HG03103 (cell line): Measurements from ENCODE around the gene TBC1D13.
"Not testable (repeated sequence)": the region's sequence is repeated elsewhere in the genome, so short reads cannot be mapped to it uniquely, and the experiment has no call there.

Experiments used
- ATAC-seq: cut with Tn5 transposase; IDR thresholded peaks from one replicate; pipeline ENCODE4 v1.9.1; 2021; ENCODE audit warnings: low read depth; ENCODE audit not compliant: unreplicated experiment

TBC1D13 gene

DNA sequence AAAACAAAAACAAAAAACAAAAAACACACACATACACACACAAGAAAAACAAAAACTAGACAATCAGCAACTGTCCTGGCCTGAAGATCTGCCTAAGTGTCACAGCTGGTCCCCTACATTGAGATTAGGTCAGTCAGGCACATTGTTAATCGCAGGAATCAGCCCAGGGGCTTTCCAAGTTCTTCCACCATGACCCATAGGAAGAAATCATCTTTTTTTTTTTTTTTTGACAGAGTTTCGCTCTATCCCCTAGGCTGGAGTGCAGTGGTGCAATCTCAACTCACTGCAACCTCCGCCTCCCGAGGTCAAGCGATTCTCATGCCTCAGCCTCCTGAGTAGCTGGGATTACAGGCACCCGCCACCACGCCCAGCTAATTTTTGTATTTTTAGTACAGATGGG is 56.1 kb downstream of the TBC1D13 start:
- not testable (repeated sequence) for ATAC-seq

GRCh38 chr9:128845186-128845931 is 58.3 kb downstream of the TBC1D13 start:
- ATAC-seq: no peak

DNA sequence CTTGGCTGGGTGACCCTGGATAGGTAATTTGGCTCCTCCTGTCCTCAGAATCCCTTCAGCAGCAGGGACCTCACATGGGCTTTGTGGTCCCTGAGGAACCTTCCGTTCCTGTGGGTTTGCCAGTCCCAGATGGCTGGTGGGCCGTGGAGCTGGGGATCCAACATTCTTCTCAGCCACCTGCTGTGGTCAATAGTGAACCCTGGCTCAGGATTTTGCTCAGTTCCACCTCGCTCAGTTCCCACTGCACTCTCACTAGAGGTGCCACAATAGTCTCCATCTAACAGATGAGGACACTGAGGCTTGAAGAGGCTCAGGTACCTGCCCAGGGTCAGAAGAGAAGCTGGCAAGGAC is 59.6 kb downstream of the TBC1D13 start:
- no peak for ATAC-seq

- ATAC-seq: no peak
Observed at GRCh38 chr9:128847803-128848202, 60.8 kb downstream of the TBC1D13 start.

- not testable (repeated sequence) for ATAC-seq
Observed at GRCh38 chr9:128851024-128851423, 64.0 kb downstream of the TBC1D13 start.

DNA sequence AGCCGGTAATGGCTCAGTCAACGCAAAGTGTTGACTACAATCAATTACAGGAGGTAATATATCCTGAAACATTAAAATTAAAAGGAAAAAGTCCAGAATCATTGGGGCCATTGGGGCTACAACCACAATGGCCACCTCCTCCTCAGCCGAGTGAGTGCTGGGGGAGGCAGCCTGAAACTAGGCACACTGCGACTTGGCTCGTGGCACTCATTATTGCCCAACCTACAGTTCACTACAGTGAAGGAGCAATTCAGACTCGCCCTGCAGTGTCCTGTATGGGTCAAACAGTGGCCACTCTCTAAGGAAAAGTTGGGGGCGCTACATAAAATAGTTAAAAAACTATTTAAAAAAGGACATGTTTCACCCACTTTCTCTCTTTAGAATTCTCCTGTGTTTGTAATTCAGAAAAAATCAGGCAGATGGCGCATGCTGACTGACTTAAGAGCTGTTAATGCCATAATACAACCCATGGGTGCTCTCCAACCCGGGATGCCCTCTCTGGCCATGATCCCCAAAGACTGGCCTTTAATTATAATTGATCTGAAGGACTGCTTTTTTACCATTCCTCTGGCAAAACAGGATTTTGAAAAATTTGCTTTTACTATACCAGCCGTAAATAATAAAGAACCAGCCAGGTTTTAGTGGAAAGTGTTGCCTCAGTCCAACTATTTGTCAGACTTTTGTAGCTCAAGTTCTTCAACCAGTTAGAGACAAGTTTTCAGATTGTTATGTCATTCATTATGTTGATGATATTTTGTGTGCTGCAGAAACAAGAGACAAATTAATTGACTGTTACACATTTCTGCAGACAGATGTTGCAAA is 64.9 kb downstream of the TBC1D13 start:
- not testable (repeated sequence) for ATAC-seq

DNA sequence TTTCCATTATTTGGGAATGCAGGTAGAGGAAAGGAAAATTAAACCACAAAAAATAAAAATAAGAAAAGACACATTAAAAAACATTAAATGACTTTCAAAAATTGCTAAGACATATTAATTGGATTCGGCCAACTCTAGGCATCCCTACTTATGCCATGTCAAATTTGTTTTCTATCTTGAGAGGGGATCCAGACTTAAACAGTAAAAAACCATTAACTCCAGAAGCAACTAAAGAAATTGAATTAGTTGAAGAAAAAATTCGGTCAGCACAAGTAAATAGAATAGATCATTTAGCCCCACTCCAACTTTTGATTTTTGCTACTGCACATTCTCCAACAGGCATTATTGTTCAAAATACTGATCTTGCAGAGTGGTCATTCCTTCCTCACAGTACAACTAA is 65.6 kb downstream of the TBC1D13 start:
- not testable (repeated sequence) for ATAC-seq

- ATAC-seq: not testable (repeated sequence)
Observed at GRCh38 chr9:128854454-128854853, 67.4 kb downstream of the TBC1D13 start.

GRCh38 chr9:128858476-128858875 is 71.4 kb downstream of the TBC1D13 start:
- ATAC-seq: not testable (repeated sequence)
